Tibial nerve (tissue), 4 donors: ENCODE data around the gene CACTIN. TPM values are rescaled to one million over a fixed set of nuclear protein-coding genes. Genes with fewer than 3 reads are reported as not detected.

Source experiments
- DNase-seq, 2 donors: peaks; one replicate each; pipeline ENCODE4 v3.0.0-alpha.2; 2019; ENCODE audit warnings: low spot score in 2 of 2
- H3K27ac ChIP-seq, 4 donors: fragments of 200-600 bp; sonication (generic) in 3 of 4; one replicate each; pipeline ENCODE4 v1.5.1; 2017 to 2019; ENCODE audit warnings: mild to moderate bottlenecking in 1 of 4
- H3K27me3 ChIP-seq, 2 donors: fragments of 200-600 bp; sonication (generic) in 1 of 2; one replicate each; pipeline versions ENCODE4 v1.5.1 to v1.6.0; 2017 to 2019
- H3K36me3 ChIP-seq, 3 donors: fragments of 200-600 bp; sonication (generic); one replicate each; pipeline ENCODE4 v1.5.1; 2018 to 2019
- H3K4me1 ChIP-seq, 4 donors: fragments of 200-600 bp; sonication (generic) in 3 of 4; one replicate each; pipeline ENCODE4 v1.5.1; 2017 to 2019
- H3K4me3 ChIP-seq, 4 donors: fragments of 200-600 bp; sonication (generic) in 3 of 4; one replicate each; pipeline ENCODE4 v1.5.1; 2017 to 2019; ENCODE audit warnings: mild to moderate bottlenecking in 1 of 4, moderate library complexity in 1 of 4
- H3K9me3 ChIP-seq, 4 donors: fragments of 200-600 bp; sonication (generic) in 3 of 4; one replicate each; pipeline ENCODE4 v1.5.1; 2017 to 2019
- EP300 ChIP-seq, 2 donors: sonication (generic); formaldehyde crosslinking; IDR thresholded peaks; one replicate each; pipeline ENCODE4 v1.6.1; 2017; ENCODE audit warnings: antibody characterized with exemption in 2 of 2, mild to moderate bottlenecking in 1 of 2
- POLR2A ChIP-seq, 2 donors: fragments of 450-650 bp; IDR thresholded peaks; one replicate each; pipeline ENCODE4 v1.6.1; 2017; ENCODE audit warnings: antibody characterized with exemption in 2 of 2, mild to moderate bottlenecking in 2 of 2, moderate library complexity in 2 of 2
- WGBS, 2 donors: methylation state at CpG; one replicate each; pipeline ENCODE4 v1.1.5; 2018; 5-methylcytosine and 5-hydroxymethylcytosine counted together
- total RNA-seq, 4 donors: library from RNA; depleted of rRNA; stranded (reverse); fragments of >200 nt; gene quantifications; one replicate each; pipeline ENCODE4 v1.1.0, GENCODE V29; 2016
- TF ChIP-seq, protein P1 (sequence below), 5 experiments: fragments of 200-600 bp in 3 of 5; fragments of 450-650 bp in 2 of 5; sonication (generic) in 3 of 5; IDR thresholded peaks; one replicate each; pipeline ENCODE4 v1.5.1; 2016 to 2019; ENCODE audit warnings: antibody characterized with exemption in 5 of 5, mild to moderate bottlenecking in 3 of 5, moderate library complexity in 2 of 5

The CACTIN gene
- total RNA-seq, 4 donors from 2014 or later: 22.9 to 59.1 (median 42.7) TPM

DNA sequence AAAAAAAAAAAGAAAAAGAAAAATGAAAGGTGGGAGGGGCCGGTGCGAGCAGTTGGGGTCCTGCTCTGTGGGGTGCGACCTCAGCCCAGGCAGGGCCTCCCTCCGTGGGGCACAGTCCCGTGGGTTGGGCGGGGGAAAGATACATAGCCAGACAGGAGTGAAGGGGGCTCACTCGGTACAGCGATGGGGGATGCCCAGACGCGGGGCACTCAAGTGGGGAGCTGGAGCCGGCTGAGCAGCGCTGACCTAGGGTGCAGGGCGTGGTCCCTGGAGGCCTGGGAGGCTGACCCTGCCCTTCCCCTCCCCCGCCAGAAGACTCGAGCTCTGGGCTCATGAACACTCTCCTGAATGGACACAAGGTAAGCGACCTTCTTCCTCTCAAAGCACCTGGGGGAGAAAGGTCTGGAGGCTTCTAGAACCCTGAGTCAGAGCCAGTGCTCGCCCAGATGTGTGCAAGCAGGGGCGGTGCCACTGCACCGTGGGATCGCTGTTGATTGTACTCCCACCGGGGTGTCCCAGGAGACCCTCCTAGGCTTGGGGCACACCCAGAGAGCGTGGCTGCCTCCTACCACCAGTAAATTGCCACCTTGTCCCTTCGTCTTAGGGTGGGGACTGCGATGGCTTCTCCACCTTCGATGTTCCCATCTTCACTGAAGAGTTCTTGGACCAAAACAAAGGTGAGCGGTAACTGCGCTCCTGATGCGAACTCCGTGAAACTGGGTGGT is 50.5 kb downstream of the CACTIN start:
- DNase-seq: no peak
- Histone ChIP-seq H3K9me3 (no peaks in the 10 kb centered on the region), H3K36me3 (peaks cover 0 to 33% (median 2%) of the 10 kb centered on the region in 3 donors), H3K4me1 (peaks cover 0 to 66% (median 20%) of the 10 kb centered on the region in 4 donors), H3K27ac (peak overlapping the region in 3 of 4 donors; percentile 57 to 82 (median 80)), H3K27me3 (no peaks in the 10 kb centered on the region), H3K4me3 (peak overlapping the region in 3 of 4 donors; percentile 10 to 40 (median 26))
- TF ChIP-seq, protein P1, sequence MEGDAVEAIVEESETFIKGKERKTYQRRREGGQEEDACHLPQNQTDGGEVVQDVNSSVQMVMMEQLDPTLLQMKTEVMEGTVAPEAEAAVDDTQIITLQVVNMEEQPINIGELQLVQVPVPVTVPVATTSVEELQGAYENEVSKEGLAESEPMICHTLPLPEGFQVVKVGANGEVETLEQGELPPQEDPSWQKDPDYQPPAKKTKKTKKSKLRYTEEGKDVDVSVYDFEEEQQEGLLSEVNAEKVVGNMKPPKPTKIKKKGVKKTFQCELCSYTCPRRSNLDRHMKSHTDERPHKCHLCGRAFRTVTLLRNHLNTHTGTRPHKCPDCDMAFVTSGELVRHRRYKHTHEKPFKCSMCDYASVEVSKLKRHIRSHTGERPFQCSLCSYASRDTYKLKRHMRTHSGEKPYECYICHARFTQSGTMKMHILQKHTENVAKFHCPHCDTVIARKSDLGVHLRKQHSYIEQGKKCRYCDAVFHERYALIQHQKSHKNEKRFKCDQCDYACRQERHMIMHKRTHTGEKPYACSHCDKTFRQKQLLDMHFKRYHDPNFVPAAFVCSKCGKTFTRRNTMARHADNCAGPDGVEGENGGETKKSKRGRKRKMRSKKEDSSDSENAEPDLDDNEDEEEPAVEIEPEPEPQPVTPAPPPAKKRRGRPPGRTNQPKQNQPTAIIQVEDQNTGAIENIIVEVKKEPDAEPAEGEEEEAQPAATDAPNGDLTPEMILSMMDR (IDR thresholded peaks at IDR 0.05): no peak
- TF ChIP-seq POLR2A (IDR thresholded peaks at IDR 0.05) (no peak), EP300 (IDR thresholded peaks at IDR 0.05) (no peak)
- 77 to 81% methylated on average over 29 of the region's 29 CpGs for WGBS, 2 donors

DNA sequence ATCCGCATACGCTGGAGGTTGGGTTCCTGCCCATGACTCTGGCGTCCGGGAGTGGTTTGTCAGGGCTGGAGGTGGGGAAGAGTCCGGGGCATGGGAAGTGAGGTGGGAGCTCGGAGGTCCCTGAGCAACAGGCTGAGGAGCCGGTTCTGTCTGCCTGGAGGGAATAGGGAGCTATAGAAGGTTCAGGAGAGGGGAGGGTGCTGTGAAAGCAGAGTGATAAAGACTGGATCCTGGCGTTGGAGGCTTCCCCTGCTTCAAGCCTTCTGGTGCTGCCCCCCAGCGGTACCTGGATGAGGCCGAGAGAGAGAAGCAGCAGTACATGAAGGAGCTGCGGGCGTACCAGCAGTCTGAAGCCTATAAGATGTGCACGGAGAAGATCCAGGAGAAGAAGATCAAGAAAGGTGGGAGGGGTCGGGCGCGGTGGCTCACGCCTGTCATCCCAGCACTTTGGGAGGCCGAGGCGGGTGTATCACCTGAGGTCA is 51.3 kb downstream of the CACTIN start:
- Histone ChIP-seq H3K4me3 (no peak overlapping the region), H3K27ac (no peak overlapping the region), H3K9me3 (no peaks in the 10 kb centered on the region), H3K27me3 (no peaks in the 10 kb centered on the region), H3K36me3 (peaks cover 0 to 33% (median 2%) of the 10 kb centered on the region in 3 donors), H3K4me1 (peaks cover 0 to 67% (median 24%) of the 10 kb centered on the region in 4 donors)
- TF ChIP-seq EP300 (IDR thresholded peaks at IDR 0.05): no peak
- TF ChIP-seq, protein P1 (IDR thresholded peaks at IDR 0.05): no peak
- no peak for DNase-seq
- WGBS, 2 donors: 88 to 90% methylated on average over 19 of the region's 19 CpGs

DNA sequence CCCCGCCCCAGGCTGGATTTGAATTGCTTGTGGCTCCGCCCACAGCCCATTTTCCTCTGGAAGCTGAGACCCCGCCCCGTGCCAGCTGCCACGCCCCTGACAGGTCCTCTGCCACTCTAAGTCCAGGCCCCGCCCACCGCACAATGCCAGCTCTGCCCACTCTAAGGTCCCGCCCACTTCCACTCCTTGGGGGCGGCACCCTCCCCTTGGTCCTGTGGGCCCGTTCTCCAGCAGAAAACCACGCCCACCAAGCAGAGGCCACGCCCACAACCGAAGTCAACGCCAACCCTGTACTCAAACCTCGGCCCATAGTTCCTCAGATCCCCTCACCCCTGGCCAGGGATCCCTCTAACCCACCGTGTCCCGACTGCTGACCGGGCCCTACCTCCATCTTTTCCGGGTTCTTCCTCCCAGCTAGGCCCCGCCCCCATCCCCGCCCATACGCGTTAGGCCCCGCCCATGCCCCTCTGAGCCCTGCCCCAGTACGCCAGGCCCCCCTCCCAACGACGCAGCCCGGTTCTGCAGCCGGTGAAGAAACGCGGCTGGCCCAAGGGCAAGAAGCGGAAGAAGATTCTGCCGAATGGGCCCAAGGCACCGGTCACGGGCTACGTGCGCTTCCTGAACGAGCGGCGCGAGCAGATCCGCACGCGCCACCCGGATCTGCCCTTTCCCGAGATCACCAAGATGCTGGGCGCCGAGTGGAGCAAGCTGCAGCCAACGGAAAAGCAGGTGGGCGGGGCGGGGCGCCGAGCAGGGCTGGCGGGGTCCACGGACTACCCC is 52.5 kb downstream of the CACTIN start:
- DNase-seq: peak; percentile 71 to 75
- 56 to 60% methylated on average over 40 to 54 of the region's 55 CpGs for WGBS, 2 donors
- peak overlapping the region in 3 of 4 donors; percentile 83 to 88 (median 86) for H3K27ac ChIP-seq
- no peaks in the 10 kb centered on the region for H3K9me3 ChIP-seq
- H3K27me3 ChIP-seq: no peaks in the 10 kb centered on the region
- H3K4me3 ChIP-seq: peak overlapping the region; percentile 63 to 85 (median 70)
- peaks cover 0 to 67% (median 23%) of the 10 kb centered on the region in 4 donors for H3K4me1 ChIP-seq
- H3K36me3 ChIP-seq: peaks cover 0 to 33% (median 2%) of the 10 kb centered on the region in 3 donors
- TF ChIP-seq EP300 (IDR thresholded peaks at IDR 0.05) (no peak), POLR2A (IDR thresholded peaks at IDR 0.05) (no peak)
- TF ChIP-seq, protein P1 (IDR thresholded peaks at IDR 0.05): no peak

DNA sequence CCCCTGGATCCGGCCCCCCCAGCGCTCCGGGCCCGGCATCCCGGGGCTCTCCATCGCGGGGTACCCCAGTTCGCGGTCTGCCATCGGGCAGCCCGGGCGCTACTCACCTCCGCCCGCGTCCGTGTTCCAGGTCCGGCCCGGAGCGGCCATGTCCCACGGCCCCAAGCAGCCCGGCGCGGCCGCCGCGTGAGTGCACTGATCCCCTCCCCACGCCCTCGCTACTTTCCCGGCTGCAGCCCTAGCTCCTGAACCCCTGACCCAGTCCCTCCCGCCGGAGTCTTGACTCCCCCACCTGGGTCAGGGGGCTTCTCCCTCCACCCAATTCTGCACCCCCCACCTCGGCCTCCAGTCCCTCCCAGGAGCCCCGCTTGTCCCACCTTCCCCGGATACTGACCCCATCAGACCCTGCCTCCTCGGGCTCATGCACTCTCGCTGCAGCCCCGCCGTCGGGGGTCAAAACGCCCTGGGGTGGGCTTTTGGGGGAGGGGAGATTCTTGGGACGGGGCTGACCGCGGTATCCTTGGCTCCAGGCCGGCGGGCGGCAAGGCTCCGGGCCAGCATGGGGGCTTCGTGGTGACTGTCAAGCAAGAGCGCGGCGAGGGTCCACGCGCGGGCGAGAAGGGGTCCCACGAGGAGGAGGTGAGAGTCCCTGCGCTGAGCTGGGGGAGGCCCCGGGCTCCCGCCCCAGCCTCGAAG is 53.3 kb downstream of the CACTIN start:
- no peak for DNase-seq
- Histone ChIP-seq H3K27me3 (no peaks in the 10 kb centered on the region), H3K27ac (peak overlapping the region; percentile 65 to 88 (median 84)), H3K4me3 (peak overlapping the region; percentile 63 to 85 (median 70)), H3K36me3 (peaks cover 0 to 33% (median 2%) of the 10 kb centered on the region in 3 donors), H3K4me1 (peaks cover 0 to 67% (median 23%) of the 10 kb centered on the region in 4 donors), H3K9me3 (no peaks in the 10 kb centered on the region)
- no peak for TF ChIP-seq EP300 (IDR thresholded peaks at IDR 0.05)
- TF ChIP-seq, protein P1 (IDR thresholded peaks at IDR 0.05): no peak
- no peak for TF ChIP-seq POLR2A (IDR thresholded peaks at IDR 0.05)
- 2 to 4% methylated on average over 34 of the region's 60 CpGs for WGBS, 2 donors
